Measurements from ENCODE around the gene CHURC1. TPM values are rescaled to one million over a fixed set of nuclear protein-coding genes. Genes with fewer than 3 reads are reported as not detected.
A peak's percentile ranks its signal among the peaks of the same experiment; 100 is the strongest.

The CHURC1 gene
- total RNA-seq, 2 donors from 2014 or later, result 56.7 to 63.2 TPM

DNA sequence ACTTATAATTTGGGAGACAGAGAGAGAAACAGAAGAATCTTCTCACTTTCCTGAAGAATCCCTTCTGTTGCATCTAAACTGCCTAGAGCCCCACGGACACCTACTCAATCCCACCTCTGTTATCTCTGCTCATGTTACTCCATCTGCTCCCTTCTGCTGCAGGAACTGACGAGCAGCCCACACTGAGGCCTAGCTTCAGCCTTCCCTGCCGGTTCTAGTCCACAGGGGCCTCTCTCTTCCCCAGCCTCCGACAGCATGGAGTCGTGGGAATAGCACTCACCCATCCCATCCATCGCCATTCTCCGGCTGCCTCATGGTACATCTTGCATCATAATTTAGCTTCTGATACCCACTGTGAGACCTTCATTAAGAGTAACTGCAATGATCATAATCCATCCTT is 53.9 kb downstream of the CHURC1 start:
- H3K4me1 Mint-ChIP-seq, result peaks cover 35% of the 10 kb centered on the region
- H3K27me3 Mint-ChIP-seq (ENCODE audit: insufficient read depth), result peaks cover 2% of the 10 kb centered on the region
- no peak overlapping the region for H3K27ac Mint-ChIP-seq
- Histone ChIP-seq H3K36me3 (ENCODE audit: control insufficient read depth, insufficient read depth, low read length) (no peaks in the 10 kb centered on the region), H3K27ac (ENCODE audit: low read depth, low read length) (no peak overlapping the region), H3K27me3 (ENCODE audit: control insufficient read depth, insufficient read depth, low read length, poor library complexity, severe bottlenecking) (no peaks in the 10 kb centered on the region), H3K9me3 (ENCODE audit: control insufficient read depth, low read length) (no peaks in the 10 kb centered on the region), H3K9ac (ENCODE audit: extremely low read depth, low read length, poor library complexity, severe bottlenecking) (no peak overlapping the region), H3K4me1 (ENCODE audit: control insufficient read depth, insufficient read depth, low read length) (peaks cover 12% of the 10 kb centered on the region), H3K4me3 (ENCODE audit: low read length) (no peak overlapping the region)
- TF ChIP-seq, protein P1, sequence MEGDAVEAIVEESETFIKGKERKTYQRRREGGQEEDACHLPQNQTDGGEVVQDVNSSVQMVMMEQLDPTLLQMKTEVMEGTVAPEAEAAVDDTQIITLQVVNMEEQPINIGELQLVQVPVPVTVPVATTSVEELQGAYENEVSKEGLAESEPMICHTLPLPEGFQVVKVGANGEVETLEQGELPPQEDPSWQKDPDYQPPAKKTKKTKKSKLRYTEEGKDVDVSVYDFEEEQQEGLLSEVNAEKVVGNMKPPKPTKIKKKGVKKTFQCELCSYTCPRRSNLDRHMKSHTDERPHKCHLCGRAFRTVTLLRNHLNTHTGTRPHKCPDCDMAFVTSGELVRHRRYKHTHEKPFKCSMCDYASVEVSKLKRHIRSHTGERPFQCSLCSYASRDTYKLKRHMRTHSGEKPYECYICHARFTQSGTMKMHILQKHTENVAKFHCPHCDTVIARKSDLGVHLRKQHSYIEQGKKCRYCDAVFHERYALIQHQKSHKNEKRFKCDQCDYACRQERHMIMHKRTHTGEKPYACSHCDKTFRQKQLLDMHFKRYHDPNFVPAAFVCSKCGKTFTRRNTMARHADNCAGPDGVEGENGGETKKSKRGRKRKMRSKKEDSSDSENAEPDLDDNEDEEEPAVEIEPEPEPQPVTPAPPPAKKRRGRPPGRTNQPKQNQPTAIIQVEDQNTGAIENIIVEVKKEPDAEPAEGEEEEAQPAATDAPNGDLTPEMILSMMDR (conservative IDR thresholded peaks at IDR 0.05), result no peak
- H3K9me3 Mint-ChIP-seq, result no peaks in the 10 kb centered on the region
- DNase-seq, result no peak
- H3K4me3 Mint-ChIP-seq, result no peak overlapping the region
- peaks cover 16% of the 10 kb centered on the region for H3K36me3 Mint-ChIP-seq (ENCODE audit: low read depth)
- WGBS, 2 experiments (ENCODE audit: insufficient coverage in 1 of 2, insufficient read length in 1 of 2), result 83 to 87% methylated on average over 6 to 7 of the region's 7 CpGs

DNA sequence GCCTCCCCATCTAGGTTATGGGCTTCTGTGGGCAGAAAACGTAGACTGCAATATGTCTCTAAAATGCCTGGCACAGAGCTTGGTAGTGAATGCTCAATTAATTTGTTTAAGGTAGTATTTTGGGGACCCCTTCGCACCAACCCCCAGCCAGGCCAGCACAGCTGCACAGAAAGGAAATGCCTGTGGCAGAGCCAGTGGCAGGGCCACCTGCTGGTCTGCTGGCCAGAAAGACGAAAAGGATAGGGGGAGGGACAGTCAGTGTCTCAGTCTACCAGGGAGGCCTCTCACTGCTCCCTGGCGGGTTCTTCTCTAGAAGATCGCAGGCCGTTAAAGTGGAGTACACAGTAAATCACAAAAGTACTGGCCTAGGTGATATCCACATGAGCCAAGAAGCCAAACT is 54.4 kb downstream of the CHURC1 start:
- H3K4me1 Mint-ChIP-seq, result peaks cover 35% of the 10 kb centered on the region
- no peaks in the 10 kb centered on the region for H3K36me3 ChIP-seq (ENCODE audit: control insufficient read depth, insufficient read depth, low read length)
- H3K36me3 Mint-ChIP-seq (ENCODE audit: low read depth), result peaks cover 15% of the 10 kb centered on the region
- no peak overlapping the region for H3K27ac Mint-ChIP-seq
- no peak overlapping the region for H3K27ac ChIP-seq (ENCODE audit: low read depth, low read length)
- peak overlapping the region; percentile 15 for H3K4me3 ChIP-seq (ENCODE audit: low read length)
- DNase-seq, result no peak
- no peaks in the 10 kb centered on the region for H3K27me3 ChIP-seq (ENCODE audit: control insufficient read depth, insufficient read depth, low read length, poor library complexity, severe bottlenecking)
- H3K9ac ChIP-seq (ENCODE audit: extremely low read depth, low read length, poor library complexity, severe bottlenecking), result no peak overlapping the region
- 39 to 72% methylated on average over 3 to 6 of the region's 6 CpGs for WGBS, 2 experiments (ENCODE audit: insufficient coverage in 1 of 2, insufficient read length in 1 of 2)
- H3K4me1 ChIP-seq (ENCODE audit: control insufficient read depth, insufficient read depth, low read length), result peaks cover 12% of the 10 kb centered on the region
- peaks cover 2% of the 10 kb centered on the region for H3K27me3 Mint-ChIP-seq (ENCODE audit: insufficient read depth)
- H3K9me3 ChIP-seq (ENCODE audit: control insufficient read depth, low read length), result no peaks in the 10 kb centered on the region
- H3K4me3 Mint-ChIP-seq, result no peak overlapping the region
- H3K9me3 Mint-ChIP-seq, result no peaks in the 10 kb centered on the region
- TF ChIP-seq, protein P1 (conservative IDR thresholded peaks at IDR 0.05), result peak; percentile 41

DNA sequence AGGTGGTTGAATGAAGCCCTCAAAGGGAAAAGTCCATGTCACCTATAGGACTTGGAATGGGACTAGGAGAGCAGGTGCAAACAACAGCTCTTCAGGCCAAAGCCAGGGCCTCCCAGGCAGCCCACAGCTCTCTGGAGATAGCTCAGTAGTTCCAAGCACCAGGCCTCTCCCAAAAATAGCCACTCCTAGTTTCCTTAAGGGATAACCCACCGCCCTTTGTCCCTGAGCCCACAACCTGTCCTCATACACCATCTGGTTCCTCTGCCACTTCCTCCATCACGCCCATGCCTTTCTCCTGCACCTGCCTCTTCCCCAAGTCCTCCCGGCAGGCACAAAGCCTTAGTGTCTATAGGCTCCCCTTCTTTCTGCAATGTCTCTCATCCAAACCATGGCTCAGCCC is 55.8 kb downstream of the CHURC1 start:
- H3K4me3 ChIP-seq (ENCODE audit: low read length), result peak overlapping the region; percentile 83
- no peaks in the 10 kb centered on the region for H3K9me3 ChIP-seq (ENCODE audit: control insufficient read depth, low read length)
- no peak for DNase-seq
- H3K4me1 ChIP-seq (ENCODE audit: control insufficient read depth, insufficient read depth, low read length), result peaks cover 12% of the 10 kb centered on the region
- H3K9me3 Mint-ChIP-seq, result no peaks in the 10 kb centered on the region
- H3K27me3 ChIP-seq (ENCODE audit: control insufficient read depth, insufficient read depth, low read length, poor library complexity, severe bottlenecking), result no peaks in the 10 kb centered on the region
- peaks cover 12% of the 10 kb centered on the region for H3K36me3 Mint-ChIP-seq (ENCODE audit: low read depth)
- peaks cover 2% of the 10 kb centered on the region for H3K27me3 Mint-ChIP-seq (ENCODE audit: insufficient read depth)
- no peaks in the 10 kb centered on the region for H3K36me3 ChIP-seq (ENCODE audit: control insufficient read depth, insufficient read depth, low read length)
- H3K27ac ChIP-seq (ENCODE audit: low read depth, low read length), result no peak overlapping the region
- no peak overlapping the region for H3K9ac ChIP-seq (ENCODE audit: extremely low read depth, low read length, poor library complexity, severe bottlenecking)
- TF ChIP-seq, protein P1 (conservative IDR thresholded peaks at IDR 0.05), result no peak
- H3K4me3 Mint-ChIP-seq, result peak overlapping the region; percentile 76
- peak overlapping the region; percentile 17 for H3K27ac Mint-ChIP-seq
- WGBS, 2 experiments (ENCODE audit: insufficient coverage in 1 of 2, insufficient read length in 1 of 2), result 90 to 92% methylated on average over 3 of the region's 3 CpGs
- H3K4me1 Mint-ChIP-seq, result peaks cover 36% of the 10 kb centered on the region
